Measurements from ENCODE around the gene POU6F2. TPM values are rescaled to one million over a fixed set of nuclear protein-coding genes. Genes with fewer than 3 reads are reported as not detected.

POU6F2 gene
- total RNA-seq, 1 experiment from 2014 or later, result not detected

DNA sequence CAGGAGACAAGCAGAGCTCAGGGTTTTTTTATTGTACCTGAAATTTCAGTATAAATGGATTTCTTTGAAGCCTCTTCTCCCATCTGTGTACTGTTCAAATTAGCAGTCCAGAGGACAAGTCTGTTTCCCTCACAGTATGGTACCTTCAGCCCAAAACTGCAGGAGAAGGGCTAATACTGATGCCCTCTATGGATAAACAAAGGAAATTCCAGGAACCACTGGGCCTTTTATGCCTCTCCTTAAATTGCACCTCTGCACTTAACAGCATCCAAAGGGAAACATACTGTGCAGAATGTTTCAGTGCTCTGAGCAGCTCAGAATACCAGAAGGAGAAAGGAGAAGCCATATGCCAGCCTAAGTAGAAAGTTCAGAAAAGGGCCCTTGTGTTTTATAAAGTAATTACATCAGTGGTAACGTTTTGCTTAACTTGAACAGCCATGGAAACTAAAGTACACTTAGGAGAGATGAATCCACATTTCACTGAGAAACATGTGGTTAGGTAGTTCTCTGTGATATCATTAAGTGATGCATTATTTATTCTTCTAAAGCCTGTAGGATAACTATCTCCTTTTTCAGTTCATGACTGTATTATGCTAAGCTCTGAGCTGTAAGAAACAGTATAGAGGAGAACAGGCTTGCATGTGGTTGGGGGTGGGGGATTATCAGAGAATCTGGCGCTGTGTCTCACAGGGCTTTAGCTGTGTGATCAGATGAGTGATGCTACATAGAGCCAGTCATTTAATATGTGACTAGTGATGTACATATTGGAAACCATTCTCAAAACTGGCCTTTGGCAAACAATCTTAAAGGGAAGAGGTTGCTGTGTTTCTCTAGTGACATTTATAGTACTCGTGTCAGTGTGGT, 111.3 kb downstream of the POU6F2 start:
- no peaks in the 10 kb centered on the region for H3K9me3 ChIP-seq (ENCODE audit: low read length)
- no peaks in the 10 kb centered on the region for H3K36me3 ChIP-seq (ENCODE audit: low read depth, low read length)
- no peaks in the 10 kb centered on the region for H4K20me1 ChIP-seq (ENCODE audit: low read length)
- no peaks in the 10 kb centered on the region for H3K4me1 ChIP-seq (ENCODE audit: insufficient read depth, low read length)
- no peak for TF ChIP-seq EZH2phosphoT487 (IDR thresholded peaks at IDR 0.05; ENCODE audit: borderline replicate concordance, low read length)
- no peak for TF ChIP-seq EZH2 (IDR thresholded peaks at IDR 0.05; ENCODE audit: low read length, unreplicated experiment)
- ATAC-seq, result no peak
- no peaks in the 10 kb centered on the region for H3K79me2 ChIP-seq (ENCODE audit: low read length)
- H3K27me3 ChIP-seq (ENCODE audit: low read length), result peaks cover 79% of the 10 kb centered on the region
- no peaks in the 10 kb centered on the region for H3F3A ChIP-seq (ENCODE audit: low read length, unreplicated experiment)
- no peak for DNase-seq
- no peak overlapping the region for H3K27ac ChIP-seq (ENCODE audit: low read length)
- H3K4me3 ChIP-seq (ENCODE audit: low read length), result no peak overlapping the region
- ChIA-PET POLR2A (ENCODE audit: unreplicated experiment) (no interaction called here), CTCF (no interaction called here)
- H3K9me2 ChIP-seq (replicated peaks; ENCODE audit: low read length), result no peaks in the 10 kb centered on the region
- BruUV-seq (replicated peaks), result no TSS peak
- H2AFZ ChIP-seq (ENCODE audit: low read length), result no peak overlapping the region
- intact Hi-C loops (cut with micrococcal nuclease), result no loop called here
- H3K4me2 ChIP-seq (ENCODE audit: low read length), result no peak overlapping the region
- no peak overlapping the region for H3K9ac ChIP-seq (ENCODE audit: low read length)

DNA sequence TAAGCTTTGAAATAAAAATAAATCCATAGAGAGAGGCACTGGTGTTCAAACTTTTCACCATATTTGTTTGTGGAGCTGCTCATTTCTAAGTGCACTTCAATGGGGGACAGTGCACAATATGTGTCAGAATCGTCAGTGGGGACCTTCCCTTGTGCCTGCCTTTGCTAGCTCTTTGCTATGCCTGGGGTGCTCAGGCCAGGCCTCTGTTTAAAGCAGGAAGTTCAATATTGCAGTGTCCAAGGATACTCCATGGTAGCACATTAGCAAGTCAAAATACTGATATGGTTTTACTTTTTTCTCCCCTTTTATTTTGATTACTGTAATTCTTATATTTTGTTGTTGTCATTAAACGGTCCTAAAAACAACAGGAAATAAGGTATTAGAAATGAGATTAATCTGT, 113.4 kb downstream of the POU6F2 start:
- H3K9me3 ChIP-seq (ENCODE audit: low read length), result no peaks in the 10 kb centered on the region
- no peak for ATAC-seq
- intact Hi-C loops (cut with micrococcal nuclease), result no loop called here
- H3K4me2 ChIP-seq (ENCODE audit: low read length), result no peak overlapping the region
- H3K9ac ChIP-seq (ENCODE audit: low read length), result no peak overlapping the region
- no peaks in the 10 kb centered on the region for H3K36me3 ChIP-seq (ENCODE audit: low read depth, low read length)
- no peaks in the 10 kb centered on the region for H4K20me1 ChIP-seq (ENCODE audit: low read length)
- BruUV-seq (replicated peaks), result no TSS peak
- peaks cover 76% of the 10 kb centered on the region for H3K27me3 ChIP-seq (ENCODE audit: low read length)
- H3K4me3 ChIP-seq (ENCODE audit: low read length), result no peak overlapping the region
- no peaks in the 10 kb centered on the region for H3F3A ChIP-seq (ENCODE audit: low read length, unreplicated experiment)
- no peak overlapping the region for H2AFZ ChIP-seq (ENCODE audit: low read length)
- H3K9me2 ChIP-seq (replicated peaks; ENCODE audit: low read length), result no peaks in the 10 kb centered on the region
- CTCF ChIA-PET, result no interaction called here
- POLR2A ChIA-PET (ENCODE audit: unreplicated experiment), result no interaction called here
- H3K4me1 ChIP-seq (ENCODE audit: insufficient read depth, low read length), result no peaks in the 10 kb centered on the region
- TF ChIP-seq EZH2phosphoT487 (IDR thresholded peaks at IDR 0.05; ENCODE audit: borderline replicate concordance, low read length), result no peak
- TF ChIP-seq, protein P1, sequence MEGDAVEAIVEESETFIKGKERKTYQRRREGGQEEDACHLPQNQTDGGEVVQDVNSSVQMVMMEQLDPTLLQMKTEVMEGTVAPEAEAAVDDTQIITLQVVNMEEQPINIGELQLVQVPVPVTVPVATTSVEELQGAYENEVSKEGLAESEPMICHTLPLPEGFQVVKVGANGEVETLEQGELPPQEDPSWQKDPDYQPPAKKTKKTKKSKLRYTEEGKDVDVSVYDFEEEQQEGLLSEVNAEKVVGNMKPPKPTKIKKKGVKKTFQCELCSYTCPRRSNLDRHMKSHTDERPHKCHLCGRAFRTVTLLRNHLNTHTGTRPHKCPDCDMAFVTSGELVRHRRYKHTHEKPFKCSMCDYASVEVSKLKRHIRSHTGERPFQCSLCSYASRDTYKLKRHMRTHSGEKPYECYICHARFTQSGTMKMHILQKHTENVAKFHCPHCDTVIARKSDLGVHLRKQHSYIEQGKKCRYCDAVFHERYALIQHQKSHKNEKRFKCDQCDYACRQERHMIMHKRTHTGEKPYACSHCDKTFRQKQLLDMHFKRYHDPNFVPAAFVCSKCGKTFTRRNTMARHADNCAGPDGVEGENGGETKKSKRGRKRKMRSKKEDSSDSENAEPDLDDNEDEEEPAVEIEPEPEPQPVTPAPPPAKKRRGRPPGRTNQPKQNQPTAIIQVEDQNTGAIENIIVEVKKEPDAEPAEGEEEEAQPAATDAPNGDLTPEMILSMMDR (conservative IDR thresholded peaks at IDR 0.05; ENCODE audit: low read depth, low read length), result no peak
- no peaks in the 10 kb centered on the region for H3K79me2 ChIP-seq (ENCODE audit: low read length)
- no peak overlapping the region for H3K27ac ChIP-seq (ENCODE audit: low read length)
- no peak for DNase-seq

DNA sequence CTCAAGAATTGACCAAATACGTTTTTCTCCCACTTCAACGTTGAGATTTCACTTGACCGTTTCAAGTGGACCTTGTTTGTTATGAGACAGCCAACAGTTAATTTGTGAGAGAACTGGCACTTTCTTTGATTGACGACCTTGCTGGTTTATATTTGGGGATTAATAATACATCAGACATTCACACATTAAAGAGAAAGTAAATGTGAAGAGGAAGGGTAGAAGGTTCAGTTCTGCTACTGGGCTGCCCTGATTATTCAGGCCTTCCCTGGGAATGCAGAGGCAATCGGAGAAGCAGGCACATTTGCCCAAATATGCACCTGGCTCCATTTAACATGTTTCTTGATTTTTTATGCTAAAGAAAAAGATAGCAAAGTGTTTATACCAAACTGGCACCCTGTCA, 114.1 kb downstream of the POU6F2 start:
- CTCF ChIA-PET, result no interaction called here
- no TSS peak for BruUV-seq (replicated peaks)
- no peaks in the 10 kb centered on the region for H3K36me3 ChIP-seq (ENCODE audit: low read depth, low read length)
- no peak overlapping the region for H3K9ac ChIP-seq (ENCODE audit: low read length)
- no peak overlapping the region for H3K4me2 ChIP-seq (ENCODE audit: low read length)
- H3F3A ChIP-seq (ENCODE audit: low read length, unreplicated experiment), result no peaks in the 10 kb centered on the region
- POLR2A ChIA-PET (ENCODE audit: unreplicated experiment), result no interaction called here
- no peaks in the 10 kb centered on the region for H3K4me1 ChIP-seq (ENCODE audit: insufficient read depth, low read length)
- TF ChIP-seq, protein P1 (conservative IDR thresholded peaks at IDR 0.05; ENCODE audit: low read depth, low read length), result no peak
- TF ChIP-seq EZH2 (IDR thresholded peaks at IDR 0.05; ENCODE audit: low read length, unreplicated experiment) (no peak), EZH2phosphoT487 (IDR thresholded peaks at IDR 0.05; ENCODE audit: borderline replicate concordance, low read length) (no peak)
- no peaks in the 10 kb centered on the region for H4K20me1 ChIP-seq (ENCODE audit: low read length)
- no peaks in the 10 kb centered on the region for H3K9me3 ChIP-seq (ENCODE audit: low read length)
- no peaks in the 10 kb centered on the region for H3K79me2 ChIP-seq (ENCODE audit: low read length)
- H2AFZ ChIP-seq (ENCODE audit: low read length), result no peak overlapping the region
- ATAC-seq (no peak), DNase-seq (no peak)
- H3K27me3 ChIP-seq (ENCODE audit: low read length), result peaks cover 75% of the 10 kb centered on the region
- no peaks in the 10 kb centered on the region for H3K9me2 ChIP-seq (replicated peaks; ENCODE audit: low read length)
- H3K27ac ChIP-seq (ENCODE audit: low read length), result no peak overlapping the region
- H3K4me3 ChIP-seq (ENCODE audit: low read length), result no peak overlapping the region
- intact Hi-C loops (cut with micrococcal nuclease), result no loop called here

Measured in PC-3 (cell line).